Esophagus muscularis mucosa (tissue), 4 donors: Measurements from ENCODE around the gene TRIM52.
"Not testable (repeated sequence)": the region's sequence is repeated elsewhere in the genome, so short reads cannot be mapped to it uniquely, and the experiment has no call there.

Experiments
- CTCF ChIP-seq, 3 experiments: fragments of 200-600 bp in 2 of 3; fragments of 450-650 bp in 1 of 3; sonication (generic) in 2 of 3; IDR thresholded peaks; one replicate each; pipeline ENCODE4 v1.5.1; 2017 to 2019; ENCODE audit warnings: antibody characterized with exemption in 3 of 3, mild to moderate bottlenecking in 2 of 3, moderate library complexity in 1 of 3
- EP300 ChIP-seq: sonication (generic); formaldehyde crosslinking; IDR thresholded peaks from one replicate; pipeline ENCODE4 v1.6.1; 2017; ENCODE audit warnings: antibody characterized with exemption
- POLR2A ChIP-seq: fragments of 450-650 bp; IDR thresholded peaks from one replicate; pipeline ENCODE4 v1.6.1; 2017; ENCODE audit warnings: antibody characterized with exemption, moderate library complexity, mild to moderate bottlenecking, low read depth
- POLR2AphosphoS5 ChIP-seq, 2 donors: sonication (generic); formaldehyde crosslinking; IDR thresholded peaks; one replicate each; pipeline ENCODE4 v1.6.1; 2017; ENCODE audit warnings: antibody characterized with exemption in 2 of 2

- peak; percentile 27 to 44 (median 32) for TF ChIP-seq CTCF (IDR thresholded peaks at IDR 0.05)
- not testable (repeated sequence) for TF ChIP-seq POLR2A; EP300; POLR2AphosphoS5 (IDR thresholded peaks at IDR 0.05)
Measured at GRCh38 chr5:181273433-181273744, 12.4 kb upstream of the TRIM52 start.
